Stomach (tissue), 9 donors: ENCODE data around the gene TMPRSS15. TPM values are rescaled to one million over a fixed set of nuclear protein-coding genes. Genes with fewer than 3 reads are reported as not detected.
A peak's percentile ranks its signal among the peaks of the same experiment; 100 is the strongest.

Experiments
- DNase-seq, 2 donors: peaks; one replicate each; pipeline versions ENCODE4 v3.0.0 to v3.0.0-alpha.2; 2013 to 2019
- H3K27ac ChIP-seq, 5 donors: fragments of 200-600 bp in 4 of 5; sonication (generic) in 4 of 5; one replicate each; pipeline ENCODE4 v1.5.1; 2013 to 2019; ENCODE audit warnings: mild to moderate bottlenecking in 1 of 5, moderate library complexity in 1 of 5
- H3K27me3 ChIP-seq, 3 donors: fragments of 200-600 bp; sonication (generic); one replicate each; pipeline ENCODE4 v1.5.1; 2017 to 2019; ENCODE audit warnings: mixed run types in 1 of 3
- H3K36me3 ChIP-seq, 4 donors: fragments of 200-600 bp; sonication (generic); 1 replicate in 3 of 4; 2 replicates in 1 of 4; pipeline ENCODE4 v1.5.1; 2016 to 2019
- H3K4me1 ChIP-seq, 4 donors: fragments of 200-600 bp; sonication (generic); one replicate each; pipeline ENCODE4 v1.5.1; 2016 to 2019
- H3K4me3 ChIP-seq, 4 donors: fragments of 200-600 bp; sonication (generic) in 3 of 4; one replicate each; pipeline ENCODE4 v1.5.1; 2016 to 2019; ENCODE audit warnings: mild to moderate bottlenecking in 1 of 4
- H3K9me3 ChIP-seq, 4 donors: fragments of 200-600 bp; sonication (generic); one replicate each; pipeline ENCODE4 v1.5.1; 2016 to 2019
- CTCF ChIP-seq, 7 experiments: fragments of 450-650 bp in 4 of 7; fragments of 200-600 bp in 3 of 7; sonication (generic) in 3 of 7; IDR thresholded peaks; one replicate each; pipeline ENCODE4 v1.5.1; 2016 to 2019; ENCODE audit warnings: antibody characterized with exemption in 7 of 7, control low read depth in 2 of 7, mild to moderate bottlenecking in 1 of 7
- EP300 ChIP-seq: sonication (generic); formaldehyde crosslinking; IDR thresholded peaks from one replicate; pipeline ENCODE4 v1.6.1; 2017; ENCODE audit warnings: antibody characterized with exemption
- POLR2A ChIP-seq, 4 donors: fragments of 450-650 bp; IDR thresholded peaks; one replicate each; pipeline ENCODE4 v1.6.1; 2016; ENCODE audit warnings: antibody characterized with exemption in 4 of 4, control low read depth in 2 of 4, mild to moderate bottlenecking in 1 of 4, moderate library complexity in 1 of 4
- POLR2AphosphoS5 ChIP-seq, 3 donors: sonication (generic); formaldehyde crosslinking; IDR thresholded peaks; one replicate each; pipeline ENCODE4 v1.6.1; 2016; ENCODE audit warnings: antibody characterized with exemption in 3 of 3
- WGBS, 5 donors: extraction: QIAGEN DNeasy Blood & Tissue Kit in 3 of 5; methylation state at CpG; one replicate each; pipeline versions ENCODE4 v1.1.5 to v1.1.7; 2013 to 2018; 5-methylcytosine and 5-hydroxymethylcytosine counted together
- intact Hi-C: fragments of 100-400 bp; cut with DNase I; formaldehyde crosslinking; loops from one replicate; pipeline ENCODE4 v1.15.1; 2023; ENCODE audit warnings: low total_unique reads
- polyA plus RNA-seq, 3 donors: library from polyadenylated mRNA; stranded (reverse); fragments of 200-250 nt; gene quantifications; one replicate each; pipeline ENCODE4 v1.2.3, GENCODE V29; 2013
- total RNA-seq, 5 donors: library from RNA; depleted of rRNA; stranded (reverse); fragments of >200 nt; gene quantifications; one replicate each; pipeline versions ENCODE4 v1.1.0 to v1.2.3, GENCODE V29; 2014 to 2016
- donor health status: healthy with polysubstance abuse.
- donor health status: Bipolar disorder and iron deficiency.
- donor health status: healthy.

Gene TMPRSS15
- total and polyA plus RNA-seq, 8 donors = not detected

GRCh38 chr21:18411565-18411964, 8.0 kb upstream of the TMPRSS15 start:
- TF ChIP-seq POLR2A (IDR thresholded peaks at IDR 0.05) = no peak
- TF ChIP-seq EP300 = no peak
- no peak for TF ChIP-seq POLR2AphosphoS5 (IDR thresholded peaks at IDR 0.05)
- no peak for TF ChIP-seq CTCF (IDR thresholded peaks at IDR 0.05)
- Histone ChIP-seq H3K27ac (no peak overlapping the region), H3K36me3 (no peaks in the 10 kb centered on the region), H3K9me3 (peaks cover 0 to 3% (median 0%) of the 10 kb centered on the region in 4 donors), H3K4me3 (no peak overlapping the region), H3K4me1 (no peaks in the 10 kb centered on the region), H3K27me3 (no peaks in the 10 kb centered on the region)
- WGBS, 5 donors = 18 to 29% (median 24%) methylated on average over 5 of the region's 5 CpGs
- intact Hi-C loops = no loop called here
- DNase-seq = peak in 1 of 2 donors; percentile 12

GRCh38 chr21:18409579-18409978, 6.0 kb upstream of the TMPRSS15 start:
- 60 to 100% (median 84%) methylated on average over 1 of the region's 1 CpG; no CpG with 5 or more reads in 1 of the 5 donors for WGBS, 5 donors
- Histone ChIP-seq H3K36me3 (no peaks in the 10 kb centered on the region), H3K4me1 (no peaks in the 10 kb centered on the region), H3K4me3 (no peak overlapping the region), H3K9me3 (peaks cover 0 to 3% (median 0%) of the 10 kb centered on the region in 4 donors), H3K27ac (no peak overlapping the region), H3K27me3 (no peaks in the 10 kb centered on the region)
- no peak for DNase-seq
- intact Hi-C loops = no loop called here
- TF ChIP-seq POLR2A (IDR thresholded peaks at IDR 0.05) (no peak), CTCF (IDR thresholded peaks at IDR 0.05) (no peak), EP300 (no peak), POLR2AphosphoS5 (IDR thresholded peaks at IDR 0.05) (no peak)

GRCh38 chr21:18398843-18399242, 4.7 kb downstream of the TMPRSS15 start:
- DNase-seq = no peak
- H3K27ac ChIP-seq = no peak overlapping the region
- intact Hi-C loops = no loop called here
- H3K4me1 ChIP-seq = no peaks in the 10 kb centered on the region
- H3K4me3 ChIP-seq = no peak overlapping the region
- H3K27me3 ChIP-seq = no peaks in the 10 kb centered on the region
- no peaks in the 10 kb centered on the region for H3K36me3 ChIP-seq
- no peaks in the 10 kb centered on the region for H3K9me3 ChIP-seq
- WGBS, 5 donors = 74 to 86% (median 83%) methylated on average over 5 of the region's 5 CpGs
- TF ChIP-seq POLR2A (IDR thresholded peaks at IDR 0.05) (no peak), EP300 (no peak), POLR2AphosphoS5 (IDR thresholded peaks at IDR 0.05) (no peak), CTCF (IDR thresholded peaks at IDR 0.05) (no peak)

- DNase-seq = peak in 1 of 2 donors; percentile 11
- H3K36me3 ChIP-seq = no peaks in the 10 kb centered on the region
- H3K27me3 ChIP-seq = no peaks in the 10 kb centered on the region
- no peak overlapping the region for H3K27ac ChIP-seq
- WGBS, 5 donors = 6 to 23% (median 12%) methylated on average over 2 of the region's 2 CpGs
- intact Hi-C loops = no loop called here
- TF ChIP-seq EP300 = no peak
- TF ChIP-seq POLR2AphosphoS5 (IDR thresholded peaks at IDR 0.05) = no peak
- TF ChIP-seq CTCF (IDR thresholded peaks at IDR 0.05) = no peak
- TF ChIP-seq POLR2A (IDR thresholded peaks at IDR 0.05) = no peak
- H3K4me3 ChIP-seq = no peak overlapping the region
- no peaks in the 10 kb centered on the region for H3K4me1 ChIP-seq
- H3K9me3 ChIP-seq = peaks cover 0 to 8% (median 0%) of the 10 kb centered on the region in 4 donors
These were observed 15.6 kb downstream of the TMPRSS15 start for GRCh38 chr21:18387994-18388393.
